Measurements from ENCODE around the gene MOB1A.
"Not testable (repeated sequence)": the region's sequence is repeated elsewhere in the genome, so short reads cannot be mapped to it uniquely, and the experiment has no call there.

The MOB1A gene

GRCh38 chr2:74198461-74199274 lies 20.0 kb upstream of the MOB1A start, which contains the start of gene MTHFD2:
MTHFD2 (plus strand) TSS chr2:74198615; CDS start chr2:74198642, 27 bp downstream.
- peak; percentile 93 for DNase-seq

- DNase-seq = no peak
Measured at GRCh38 chr2:74198023-74198460, 19.4 kb upstream of the MOB1A start.

GRCh38 chr2:74197049-74197448 lies 18.4 kb upstream of the MOB1A start:
- no peak for DNase-seq

GRCh38 chr2:74194799-74195198 lies 16.1 kb upstream of the MOB1A start:
- DNase-seq = no peak

GRCh38 chr2:74191596-74192380 lies 13.1 kb upstream of the MOB1A start:
- DNase-seq = no peak

- no peak for DNase-seq
Measured at GRCh38 chr2:74188696-74189095, 10.0 kb upstream of the MOB1A start.

GRCh38 chr2:74188018-74188601 lies 9.4 kb upstream of the MOB1A start:
- no peak for DNase-seq

GRCh38 chr2:74186706-74187105 lies 8.0 kb upstream of the MOB1A start:
- not testable (repeated sequence) for DNase-seq

GRCh38 chr2:74186038-74186437 lies 7.4 kb upstream of the MOB1A start:
- no peak for DNase-seq

- no peak for DNase-seq
Measured at GRCh38 chr2:74183878-74184277, 5.2 kb upstream of the MOB1A start.

GRCh38 chr2:74181739-74182138 lies 3.1 kb upstream of the MOB1A start:
- no peak for DNase-seq

GRCh38 chr2:74179063-74179865 lies 585 bp upstream of the MOB1A start:
- DNase-seq = no peak

- no peak for DNase-seq
Measured at GRCh38 chr2:74177696-74178095, 983 bp downstream of the MOB1A start.

- DNase-seq = no peak
Measured at GRCh38 chr2:74174909-74175308, 3.8 kb downstream of the MOB1A start.

- no peak for DNase-seq
Measured at GRCh38 chr2:74168739-74169138, 9.9 kb downstream of the MOB1A start.

GRCh38 chr2:74164761-74165160 lies 13.9 kb downstream of the MOB1A start:
- DNase-seq = no peak

- DNase-seq = no peak
Measured at GRCh38 chr2:74162951-74163350, 15.7 kb downstream of the MOB1A start.

- no peak for DNase-seq
Measured at GRCh38 chr2:74155830-74156229, 22.8 kb downstream of the MOB1A start.

GRCh38 chr2:74152954-74153353 lies 25.7 kb downstream of the MOB1A start:
- DNase-seq = no peak

- no peak for DNase-seq
Measured at GRCh38 chr2:74149570-74150319, 28.9 kb downstream of the MOB1A start.

GRCh38 chr2:74149247-74149525 lies 29.5 kb downstream of the MOB1A start:
- no peak for DNase-seq
